Neural cell (in vitro differentiated cells): ENCODE measurements around the gene COG5.

Experiments used
- CTCF ChIP-seq: fragments of 450-650 bp; IDR thresholded peaks from 2 replicates; pipeline ENCODE4 v1.5.1; 2014; ENCODE audit warnings: antibody characterized with exemption, mild to moderate bottlenecking, moderate library complexity; ENCODE audit not compliant: poor library complexity, severe bottlenecking
- EZH2 ChIP-seq: fragments of 200-600, 300-800 bp; shearing (Covaris generic), sonication (generic); IDR thresholded peaks from 2 replicates; pipeline ENCODE4 v1.6.1; 2014; ENCODE audit warnings: antibody characterized with exemption, low read length, borderline replicate concordance, mild to moderate bottlenecking; ENCODE audit not compliant: insufficient read depth, poor library complexity, severe bottlenecking

- TF ChIP-seq EZH2 (no peak), CTCF (no peak)
Measured at GRCh38 chr7:107185716-107186115, 378.0 kb downstream of the COG5 start.
